Transverse colon (tissue), 3 donors: Measurements from ENCODE around the gene UMODL1.

Experiments
- EP300 ChIP-seq: sonication (generic); formaldehyde crosslinking; IDR thresholded peaks from one replicate; pipeline ENCODE4 v1.6.1; 2017; ENCODE audit warnings: antibody characterized with exemption, low read depth
- TF ChIP-seq, protein P1 (sequence below), 5 experiments: fragments of 200-600 bp in 3 of 5; fragments of 450-650 bp in 2 of 5; sonication (generic) in 3 of 5; IDR thresholded peaks; 1 replicate in 2 of 5; 2 replicates in 3 of 5; pipeline ENCODE4 v1.5.1; 2016 to 2017; ENCODE audit warnings: antibody characterized with exemption in 5 of 5, inconsistent platforms in 3 of 5, mild to moderate bottlenecking in 2 of 5, moderate library complexity in 1 of 5

DNA sequence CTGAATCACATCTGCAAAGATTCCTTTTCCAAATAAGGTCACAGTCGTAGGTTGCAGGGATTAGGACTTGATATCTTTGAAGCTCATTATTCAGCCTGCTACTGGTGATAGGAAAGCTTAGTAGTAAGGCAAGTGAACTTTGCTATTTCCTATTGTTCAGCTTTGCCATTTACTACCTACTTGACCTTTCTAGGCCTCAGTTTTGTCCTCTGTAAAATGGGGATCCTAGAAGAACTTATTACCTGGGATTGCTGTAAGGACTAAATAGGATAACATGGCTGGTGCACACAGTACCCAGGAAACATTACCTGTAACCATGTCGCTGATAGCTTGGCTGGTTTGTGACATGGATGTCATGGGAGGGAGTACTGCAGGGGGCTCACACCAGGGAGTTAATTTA, 24.5 kb downstream of the UMODL1 start:
- TF ChIP-seq, protein P1, sequence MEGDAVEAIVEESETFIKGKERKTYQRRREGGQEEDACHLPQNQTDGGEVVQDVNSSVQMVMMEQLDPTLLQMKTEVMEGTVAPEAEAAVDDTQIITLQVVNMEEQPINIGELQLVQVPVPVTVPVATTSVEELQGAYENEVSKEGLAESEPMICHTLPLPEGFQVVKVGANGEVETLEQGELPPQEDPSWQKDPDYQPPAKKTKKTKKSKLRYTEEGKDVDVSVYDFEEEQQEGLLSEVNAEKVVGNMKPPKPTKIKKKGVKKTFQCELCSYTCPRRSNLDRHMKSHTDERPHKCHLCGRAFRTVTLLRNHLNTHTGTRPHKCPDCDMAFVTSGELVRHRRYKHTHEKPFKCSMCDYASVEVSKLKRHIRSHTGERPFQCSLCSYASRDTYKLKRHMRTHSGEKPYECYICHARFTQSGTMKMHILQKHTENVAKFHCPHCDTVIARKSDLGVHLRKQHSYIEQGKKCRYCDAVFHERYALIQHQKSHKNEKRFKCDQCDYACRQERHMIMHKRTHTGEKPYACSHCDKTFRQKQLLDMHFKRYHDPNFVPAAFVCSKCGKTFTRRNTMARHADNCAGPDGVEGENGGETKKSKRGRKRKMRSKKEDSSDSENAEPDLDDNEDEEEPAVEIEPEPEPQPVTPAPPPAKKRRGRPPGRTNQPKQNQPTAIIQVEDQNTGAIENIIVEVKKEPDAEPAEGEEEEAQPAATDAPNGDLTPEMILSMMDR (IDR thresholded peaks at IDR 0.05): no peak
- no peak for TF ChIP-seq EP300
